Measurements from ENCODE around the gene VAMP8. TPM values are rescaled to one million over a fixed set of nuclear protein-coding genes. Genes with fewer than 3 reads are reported as not detected.

The VAMP8 gene
- total and polyA plus RNA-seq, 10 of the 15 experiments (the other 5 are each of a cell fraction or from before 2014, with no cell fraction given) = 93.6 to 744 (median 217) TPM

- peak; percentile 66; the same call in 1 of the 2 replicates for TF ChIP-seq ZNF687 (IDR thresholded peaks at IDR 0.05)
- no peak for TF ChIP-seq MTA2 (IDR thresholded peaks at IDR 0.05; ENCODE audit: low read depth)
- TF ChIP-seq PAX5 (IDR thresholded peaks at IDR 0.05; ENCODE audit: borderline replicate concordance, low read depth, low read length) = 0 out of 2 replicates have a peak, but pooled peaks have one; percentile 14
- TF ChIP-seq ZBTB11 (CRISPR knock-in tag; IDR thresholded peaks at IDR 0.05) = no peak
- TF ChIP-seq CREB1 (IDR thresholded peaks at IDR 0.05; ENCODE audit: low read depth) = peak; percentile 20; the same call in 1 of the 2 replicates
- TF ChIP-seq SMAD5 (IDR thresholded peaks at IDR 0.05; ENCODE audit: low read depth) = peak; percentile 72; the same call in 1 of the 2 replicates
- TF ChIP-seq EZH2 (IDR thresholded peaks at IDR 0.05; ENCODE audit: borderline replicate concordance, control insufficient read depth, low read depth, low read length) = no peak
- TF ChIP-seq ZBED1 (IDR thresholded peaks at IDR 0.05; ENCODE audit: borderline replicate concordance) = peak; percentile 27; the same call in 1 of the 2 replicates
- 0 out of 2 replicates have a peak, but pooled peaks have one; percentile 19 for TF ChIP-seq SIN3A (IDR thresholded peaks at IDR 0.05; ENCODE audit: low read depth, low read length)
- TF ChIP-seq EGR1 (IDR thresholded peaks at IDR 0.05; ENCODE audit: borderline replicate concordance in 1 of 2, low read depth in 2 of 2, low read length in 2 of 2) = peak in 1 of 2 experiments; percentile 57; a peak in 1 of 3 replicates
- TF ChIP-seq CHD4 (IDR thresholded peaks at IDR 0.05) = no peak
- TF ChIP-seq SUZ12 (IDR thresholded peaks at IDR 0.05; ENCODE audit: unreplicated experiment) = no peak
- peak; percentile 54 for TF ChIP-seq SP1 (IDR thresholded peaks at IDR 0.05; ENCODE audit: low read depth, low read length)
- no peak for TF ChIP-seq SREBF2 (IDR thresholded peaks at IDR 0.05; ENCODE audit: low read length)
- TF ChIP-seq E2F8 (IDR thresholded peaks at IDR 0.05; ENCODE audit: low read depth, partially characterized antibody) = peak; percentile 65
- TF ChIP-seq HDAC2 (IDR thresholded peaks at IDR 0.05) = no peak
- TF ChIP-seq SRF (IDR thresholded peaks at IDR 0.05; ENCODE audit: low read depth in 2 of 2, low read length in 2 of 2) = no peak
Observed at GRCh38 chr2:85611705-85612587, 34.6 kb downstream of the VAMP8 start, which contains the start of gene C2orf68 (continued).

Measured in GM12878 (cell line).